Gastroesophageal sphincter (tissue), 3 donors: ENCODE results near the gene DAND5.

Experiments
- EP300 ChIP-seq: sonication (generic); formaldehyde crosslinking; IDR thresholded peaks from one replicate; pipeline ENCODE4 v1.6.1; 2017; ENCODE audit warnings: antibody characterized with exemption, mild to moderate bottlenecking
- POLR2A ChIP-seq, 2 donors: fragments of 450-650 bp; IDR thresholded peaks; one replicate each; pipeline ENCODE4 v1.6.1; 2017; ENCODE audit warnings: antibody characterized with exemption in 2 of 2, mild to moderate bottlenecking in 2 of 2, moderate library complexity in 1 of 2
- POLR2AphosphoS5 ChIP-seq: sonication (generic); formaldehyde crosslinking; IDR thresholded peaks from one replicate; pipeline ENCODE4 v1.6.1; 2017; ENCODE audit warnings: antibody characterized with exemption
- TF ChIP-seq, protein P1 (sequence below), 4 experiments: fragments of 200-600 bp in 2 of 4; fragments of 450-650 bp in 2 of 4; sonication (generic) in 1 of 4; IDR thresholded peaks; one replicate each; pipeline ENCODE4 v1.5.1; 2017 to 2019; ENCODE audit warnings: antibody characterized with exemption in 4 of 4, mild to moderate bottlenecking in 2 of 4, moderate library complexity in 2 of 4

- TF ChIP-seq, protein P1, sequence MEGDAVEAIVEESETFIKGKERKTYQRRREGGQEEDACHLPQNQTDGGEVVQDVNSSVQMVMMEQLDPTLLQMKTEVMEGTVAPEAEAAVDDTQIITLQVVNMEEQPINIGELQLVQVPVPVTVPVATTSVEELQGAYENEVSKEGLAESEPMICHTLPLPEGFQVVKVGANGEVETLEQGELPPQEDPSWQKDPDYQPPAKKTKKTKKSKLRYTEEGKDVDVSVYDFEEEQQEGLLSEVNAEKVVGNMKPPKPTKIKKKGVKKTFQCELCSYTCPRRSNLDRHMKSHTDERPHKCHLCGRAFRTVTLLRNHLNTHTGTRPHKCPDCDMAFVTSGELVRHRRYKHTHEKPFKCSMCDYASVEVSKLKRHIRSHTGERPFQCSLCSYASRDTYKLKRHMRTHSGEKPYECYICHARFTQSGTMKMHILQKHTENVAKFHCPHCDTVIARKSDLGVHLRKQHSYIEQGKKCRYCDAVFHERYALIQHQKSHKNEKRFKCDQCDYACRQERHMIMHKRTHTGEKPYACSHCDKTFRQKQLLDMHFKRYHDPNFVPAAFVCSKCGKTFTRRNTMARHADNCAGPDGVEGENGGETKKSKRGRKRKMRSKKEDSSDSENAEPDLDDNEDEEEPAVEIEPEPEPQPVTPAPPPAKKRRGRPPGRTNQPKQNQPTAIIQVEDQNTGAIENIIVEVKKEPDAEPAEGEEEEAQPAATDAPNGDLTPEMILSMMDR (IDR thresholded peaks at IDR 0.05): no peak
- no peak for TF ChIP-seq POLR2AphosphoS5
- no peak for TF ChIP-seq POLR2A (IDR thresholded peaks at IDR 0.05)
- no peak for TF ChIP-seq EP300
Measured at GRCh38 chr19:12975221-12975741, 5.9 kb downstream of the DAND5 start.
